ENCODE data around the gene ZDHHC8. TPM values are rescaled to one million over a fixed set of nuclear protein-coding genes. Genes with fewer than 3 reads are reported as not detected.

ZDHHC8 gene
- total RNA-seq, 1 donor from 2014 or later = 22.6 TPM

DNA sequence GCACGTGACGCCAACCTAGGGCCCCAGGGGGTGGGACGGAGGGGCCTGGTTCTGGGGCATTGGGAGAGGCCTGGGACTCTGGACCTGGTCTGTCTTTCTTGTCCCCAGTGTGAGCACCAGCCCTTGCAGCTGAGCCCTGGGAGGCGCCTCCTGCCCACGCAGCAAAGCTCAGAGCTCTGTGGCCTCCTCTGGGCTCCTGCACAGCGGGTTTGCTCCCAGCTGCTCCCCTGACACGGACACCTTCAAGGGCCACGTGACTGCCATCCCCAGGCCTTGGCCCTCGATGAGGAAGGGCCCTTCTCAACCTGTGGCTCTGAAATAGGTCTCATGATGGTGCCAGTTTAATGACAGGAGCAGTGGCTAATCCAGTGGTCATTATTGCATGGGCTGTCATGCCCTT is 50.8 kb downstream of the ZDHHC8 start:
- intact Hi-C loops (cut with DNase I) = no loop called here
- Histone ChIP-seq H3K4me3 (no peak overlapping the region), H3K36me3 (no peaks in the 10 kb centered on the region), H3K27me3 (no peaks in the 10 kb centered on the region), H3K9me3 (no peaks in the 10 kb centered on the region), H3K4me1 (no peaks in the 10 kb centered on the region), H3K27ac (no peak overlapping the region)
- TF ChIP-seq POLR2A (IDR thresholded peaks at IDR 0.05) (no peak), POLR2AphosphoS5 (IDR thresholded peaks at IDR 0.05; ENCODE audit: insufficient read depth in 1 of 2, low read depth in 1 of 2) (no peak), CTCF (IDR thresholded peaks at IDR 0.05) (no peak)
- no peak for DNase-seq (ENCODE audit: extremely low spot score in 2 of 2)

DNA sequence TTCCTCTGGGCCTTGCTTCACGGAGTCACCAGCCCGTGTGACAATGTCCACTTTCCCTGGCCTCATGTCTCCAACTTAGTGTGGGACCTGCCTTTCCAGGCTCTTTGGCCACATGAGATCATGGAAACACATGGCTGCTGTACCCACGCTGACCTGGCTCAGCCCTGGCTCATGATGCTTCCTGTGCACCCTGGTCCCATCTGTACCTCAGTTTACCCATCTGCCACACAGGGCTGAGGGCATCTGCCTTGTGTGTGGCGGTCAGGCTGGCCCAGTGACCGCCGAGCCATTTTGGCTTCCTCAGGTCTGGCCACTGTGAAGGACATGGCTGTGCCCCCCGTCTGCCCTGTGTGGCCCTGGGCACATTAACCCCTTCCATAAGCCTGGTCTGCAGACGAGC is 51.5 kb downstream of the ZDHHC8 start:
- no peak for DNase-seq (ENCODE audit: extremely low spot score in 2 of 2)
- Histone ChIP-seq H3K27ac (no peak overlapping the region), H3K9me3 (no peaks in the 10 kb centered on the region), H3K4me3 (no peak overlapping the region), H3K36me3 (no peaks in the 10 kb centered on the region), H3K27me3 (no peaks in the 10 kb centered on the region), H3K4me1 (no peaks in the 10 kb centered on the region)
- intact Hi-C loops (cut with DNase I) = no loop called here
- TF ChIP-seq POLR2A (IDR thresholded peaks at IDR 0.05) = no peak
- TF ChIP-seq CTCF (IDR thresholded peaks at IDR 0.05) = no peak
- no peak for TF ChIP-seq POLR2AphosphoS5 (IDR thresholded peaks at IDR 0.05; ENCODE audit: insufficient read depth in 1 of 2, low read depth in 1 of 2)

DNA sequence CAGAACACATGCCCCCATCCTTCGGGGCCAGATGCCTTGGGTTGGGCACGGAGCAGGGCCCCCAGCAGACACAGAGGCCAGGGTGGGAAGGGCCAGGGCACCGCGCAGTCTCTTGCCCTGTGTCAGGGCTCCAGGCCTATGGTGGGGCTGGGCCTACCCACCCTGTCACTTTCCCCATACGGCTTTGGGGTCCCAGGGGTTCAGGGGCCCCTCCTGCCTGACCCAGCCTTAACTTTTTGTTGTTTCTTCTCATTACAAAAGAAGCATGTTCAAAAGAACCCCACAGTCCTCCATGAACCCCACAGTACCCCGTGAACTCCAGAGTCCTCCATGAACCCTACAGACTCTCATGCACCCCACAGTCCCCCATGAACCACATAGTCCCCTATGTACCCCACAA is 52.2 kb downstream of the ZDHHC8 start:
- no peaks in the 10 kb centered on the region for H3K36me3 ChIP-seq
- TF ChIP-seq CTCF (IDR thresholded peaks at IDR 0.05) (no peak), POLR2A (IDR thresholded peaks at IDR 0.05) (no peak), POLR2AphosphoS5 (IDR thresholded peaks at IDR 0.05; ENCODE audit: insufficient read depth in 1 of 2, low read depth in 1 of 2) (no peak)
- intact Hi-C loops (cut with DNase I) = no loop called here

GRCh38 chr22:20184501-20185165 is 53.0 kb downstream of the ZDHHC8 start:
- Histone ChIP-seq H3K27ac (no peak overlapping the region), H3K4me1 (no peaks in the 10 kb centered on the region), H3K4me3 (no peak overlapping the region), H3K9me3 (no peaks in the 10 kb centered on the region), H3K36me3 (no peaks in the 10 kb centered on the region), H3K27me3 (no peaks in the 10 kb centered on the region)
- no peak for DNase-seq (ENCODE audit: extremely low spot score in 2 of 2)
- intact Hi-C loops (cut with DNase I) = no loop called here
- TF ChIP-seq POLR2A (IDR thresholded peaks at IDR 0.05) (no peak), CTCF (IDR thresholded peaks at IDR 0.05) (no peak)

More for the DNA sequence above, 52.2 kb downstream of the ZDHHC8 start:
- H3K9me3 ChIP-seq = no peaks in the 10 kb centered on the region
- no peak for DNase-seq (ENCODE audit: extremely low spot score in 2 of 2)
- no peaks in the 10 kb centered on the region for H3K4me1 ChIP-seq
- no peak overlapping the region for H3K27ac ChIP-seq
- H3K27me3 ChIP-seq = no peaks in the 10 kb centered on the region
- no peak overlapping the region for H3K4me3 ChIP-seq

DNA sequence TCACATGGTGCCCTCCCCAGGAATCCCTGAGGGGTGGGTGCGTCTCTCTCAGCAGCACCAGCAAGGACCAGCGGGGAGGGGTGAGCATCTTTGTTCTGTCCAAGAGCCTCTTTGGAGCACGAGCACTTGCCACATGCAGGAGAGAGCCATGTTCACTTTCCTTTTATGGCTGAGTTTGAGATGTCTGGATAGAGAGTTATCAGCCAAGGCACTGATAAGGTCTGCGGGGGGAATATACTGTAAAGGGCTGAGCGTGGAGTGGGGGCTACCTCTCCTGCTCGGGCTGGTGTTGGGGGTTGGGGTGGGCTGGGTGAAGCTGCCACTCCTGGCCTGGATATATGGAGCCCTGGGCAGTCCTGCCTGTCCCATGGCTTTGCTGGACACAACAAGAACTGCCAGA is 54.1 kb downstream of the ZDHHC8 start:
- Histone ChIP-seq H3K36me3 (no peaks in the 10 kb centered on the region), H3K4me3 (no peak overlapping the region), H3K27ac (no peak overlapping the region), H3K27me3 (no peaks in the 10 kb centered on the region), H3K9me3 (no peaks in the 10 kb centered on the region), H3K4me1 (no peaks in the 10 kb centered on the region)
- TF ChIP-seq CTCF (IDR thresholded peaks at IDR 0.05) = no peak
- TF ChIP-seq POLR2A (IDR thresholded peaks at IDR 0.05) = no peak
- no peak for TF ChIP-seq POLR2AphosphoS5 (IDR thresholded peaks at IDR 0.05; ENCODE audit: insufficient read depth in 1 of 2, low read depth in 1 of 2)
- intact Hi-C loops (cut with DNase I) = no loop called here
- DNase-seq (ENCODE audit: extremely low spot score in 2 of 2) = no peak

Data from vagina (tissue), 2 donors.